Activated CD8-positive, alpha-beta memory T cell treated with anti-CD3 and anti-CD28 coated beads, Interleukin-2, amount 50 U/mL, for 24 hours (primary cell): ENCODE measurements around the gene USF2.
A peak's percentile ranks its signal among the peaks of the same experiment; 100 is the strongest.
"Not testable (repeated sequence)": the region's sequence is repeated elsewhere in the genome, so short reads cannot be mapped to it uniquely, and the experiment has no call there.

Experiments
- DNase-seq: peaks from one replicate; pipeline ENCODE4 v3.0.0-alpha.2; 2020; ENCODE audit errors: extremely low read depth

Gene USF2

DNA sequence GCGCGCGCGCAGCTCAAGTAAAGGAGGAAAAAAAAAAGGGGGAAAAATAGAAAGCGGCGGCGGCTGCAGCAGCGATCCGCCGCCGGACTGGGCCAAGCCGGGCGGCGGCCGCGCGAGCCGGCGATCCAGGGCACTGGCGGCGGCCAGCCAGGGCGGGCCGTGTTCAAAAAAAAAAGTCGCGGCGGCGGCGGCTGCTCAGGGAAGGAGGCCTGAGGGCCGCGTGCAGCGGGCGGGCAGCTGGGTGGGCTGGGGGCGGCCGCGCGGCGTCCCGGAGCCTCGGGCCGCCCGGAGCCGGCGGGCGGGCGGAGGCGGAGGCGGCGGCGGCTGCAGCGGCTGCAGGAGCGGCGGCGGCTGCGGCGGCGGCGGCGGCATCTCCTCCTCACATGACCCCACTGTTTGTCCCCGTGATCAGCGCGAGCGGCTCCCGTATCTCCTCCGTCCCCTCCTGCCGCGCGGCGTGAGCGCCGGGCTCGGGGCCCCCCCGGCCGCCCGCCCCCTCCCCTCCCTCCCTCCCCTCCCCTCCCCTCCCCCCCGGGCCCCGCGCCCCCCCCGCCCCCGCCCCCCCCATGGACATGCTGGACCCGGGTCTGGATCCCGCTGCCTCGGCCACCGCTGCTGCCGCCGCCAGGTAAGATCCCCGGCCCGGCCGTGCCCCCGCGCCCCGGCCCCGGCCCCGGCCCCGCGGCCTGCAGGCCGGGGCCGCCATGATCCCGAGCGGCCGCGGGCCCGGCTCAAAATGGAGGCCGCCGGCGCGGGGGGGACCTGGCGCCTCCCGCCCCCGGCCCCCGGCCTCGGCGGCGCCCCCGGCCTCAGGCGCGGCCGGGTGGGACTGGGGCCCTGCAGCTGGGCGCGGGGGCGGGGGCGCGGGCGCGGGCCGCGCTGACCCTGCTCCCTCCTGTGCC is at the start of gene USF2:
USF2 (plus strand) TSS at position 427 of the 902 bp plus-strand sequence; CDS start at position 567, 140 bp downstream.
- peak; percentile 38 for DNase-seq

GRCh38 chr19:35219008-35219407 is 49.8 kb upstream of the USF2 start:
- no peak for DNase-seq

- DNase-seq = no peak
Measured at GRCh38 chr19:35220315-35220921, 48.3 kb upstream of the USF2 start.

DNA sequence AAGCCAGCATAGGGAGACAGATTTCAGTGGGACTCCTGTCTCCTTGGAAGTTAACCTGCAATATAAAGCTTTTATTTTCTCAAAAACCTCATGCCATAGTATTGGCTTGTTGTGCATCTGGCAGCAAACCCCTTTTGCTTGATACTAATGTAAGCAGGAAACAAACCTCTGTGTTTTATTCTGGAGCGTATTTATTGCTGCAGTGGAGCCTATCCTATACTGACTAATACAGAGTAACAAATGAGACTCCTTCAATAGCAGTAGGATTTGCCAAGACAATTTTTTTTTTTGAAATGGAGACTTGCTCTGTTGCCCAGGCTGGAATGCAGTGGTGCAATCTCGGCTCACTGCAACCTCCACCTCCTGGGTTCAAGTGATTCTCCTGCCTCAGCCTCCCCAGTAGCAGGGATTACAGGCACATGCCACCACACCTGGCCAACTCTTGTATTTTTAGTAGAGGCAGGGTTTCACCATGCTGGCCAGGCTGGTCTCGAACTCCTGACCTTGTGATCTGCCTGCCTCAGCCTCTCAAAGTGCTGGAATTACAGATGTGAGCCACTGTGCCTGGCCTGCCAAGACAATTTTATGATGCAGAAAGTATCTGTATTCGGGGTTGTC is 47.7 kb upstream of the USF2 start:
- not testable (repeated sequence) for DNase-seq

GRCh38 chr19:35222373-35223015 is 46.3 kb upstream of the USF2 start:
- DNase-seq = no peak

DNA sequence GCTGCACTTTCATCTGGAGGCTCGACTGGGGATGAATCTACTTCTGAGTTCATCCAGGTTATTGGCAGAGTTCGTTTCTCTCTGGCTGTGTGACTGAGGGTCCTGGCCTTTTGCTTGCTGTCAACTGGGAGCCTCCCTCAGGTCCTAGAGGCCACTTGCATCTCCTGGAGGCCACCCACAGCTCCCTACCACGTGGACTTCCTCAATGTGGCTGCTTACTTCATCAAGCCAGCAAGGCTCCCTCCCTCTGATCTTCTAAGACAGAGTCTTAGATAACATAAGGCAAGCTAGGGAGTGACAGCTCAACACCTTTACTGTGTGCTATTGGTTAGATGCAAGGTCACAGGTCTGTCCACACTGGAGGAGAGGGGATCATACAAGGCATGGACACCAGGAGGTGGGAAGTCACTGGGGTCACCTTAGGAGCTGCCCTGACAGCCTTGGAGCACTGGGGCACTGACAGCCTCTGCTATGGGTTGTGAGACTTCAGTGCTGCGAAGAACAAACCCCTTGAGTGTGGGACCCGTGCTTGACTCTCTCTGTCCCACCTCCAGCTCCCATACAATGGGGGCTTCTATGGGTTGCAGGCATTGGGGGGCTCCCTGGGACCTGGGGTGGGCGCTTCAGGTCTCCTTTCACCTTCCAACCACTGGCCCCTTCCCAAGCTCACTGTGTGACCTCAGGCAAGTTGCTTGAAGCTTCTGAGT is 45.5 kb upstream of the USF2 start:
- no peak for DNase-seq

DNA sequence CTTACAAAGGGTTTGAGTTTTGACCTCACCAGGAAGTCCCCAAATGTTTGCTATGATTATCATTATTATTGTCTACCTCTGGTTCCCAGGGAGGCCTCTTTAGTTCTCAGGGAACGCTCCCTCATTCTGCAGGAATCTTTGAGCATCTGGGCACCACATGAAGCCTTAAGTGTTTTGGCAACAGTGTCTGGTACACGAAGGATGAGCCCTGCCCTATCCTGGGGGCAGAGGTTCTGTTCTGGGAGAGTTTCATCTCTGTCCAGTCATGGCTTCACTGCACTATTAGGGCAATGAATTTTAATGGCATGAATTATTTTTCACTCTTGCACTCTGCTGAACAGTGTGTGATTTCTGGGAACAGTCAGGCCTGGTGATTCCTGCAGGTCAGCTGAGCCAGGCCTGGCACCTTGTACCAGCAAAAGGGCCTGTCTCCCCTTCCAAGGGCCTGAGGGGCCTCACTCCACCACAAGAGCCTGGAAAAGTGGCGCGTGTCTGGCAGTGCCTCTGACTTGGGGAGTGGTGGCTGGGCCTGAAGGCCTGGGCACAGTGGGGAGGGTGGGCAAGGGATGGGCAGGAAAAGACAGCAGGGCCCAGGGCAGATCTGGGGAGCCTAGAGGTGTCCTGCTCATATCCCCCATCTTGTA is 44.8 kb upstream of the USF2 start:
- DNase-seq = no peak

DNA sequence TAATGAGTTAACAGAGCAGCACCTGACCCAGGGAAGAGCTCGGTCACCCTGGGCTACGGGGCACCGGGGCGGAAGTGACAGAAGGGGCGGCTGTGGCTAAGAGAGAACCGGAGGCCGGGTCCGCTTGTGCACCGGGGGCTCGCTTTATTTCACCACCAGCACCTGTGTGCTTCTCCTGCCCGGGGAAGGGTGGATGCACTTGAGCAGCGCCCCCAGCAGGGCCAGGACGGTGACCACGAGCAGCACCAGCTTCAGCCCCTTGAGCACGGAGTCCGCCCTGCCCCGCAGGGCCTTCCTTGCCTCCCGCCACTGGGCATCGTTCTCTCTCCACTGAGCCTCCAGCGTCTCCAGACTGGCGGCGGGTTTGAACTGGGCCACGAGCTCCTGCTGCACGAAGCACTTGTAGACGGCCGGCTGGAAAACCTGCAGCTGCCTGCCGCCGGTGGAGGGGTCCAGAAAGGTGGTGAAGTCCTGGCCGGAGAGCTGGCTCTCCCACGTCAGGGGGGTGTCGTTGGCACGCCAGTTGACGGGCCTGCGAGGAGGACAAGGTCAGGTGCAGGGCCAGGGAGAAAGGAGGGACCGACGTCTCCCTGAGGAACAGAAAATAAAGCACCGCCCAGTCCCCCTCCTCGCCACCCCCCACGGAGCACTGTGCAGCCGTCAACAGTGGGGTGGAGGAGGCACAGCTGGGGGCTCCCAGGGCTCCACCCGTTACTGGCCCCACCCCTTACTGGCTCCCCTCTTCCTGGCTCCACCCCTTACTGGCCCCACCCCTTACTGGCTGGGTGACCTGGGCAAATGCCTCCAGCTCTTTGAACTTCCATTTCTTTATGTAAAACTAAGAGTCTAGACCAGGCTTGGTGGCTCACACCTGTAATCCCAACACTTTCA is 43.8 kb upstream of the USF2 start:
- no peak for DNase-seq

DNA sequence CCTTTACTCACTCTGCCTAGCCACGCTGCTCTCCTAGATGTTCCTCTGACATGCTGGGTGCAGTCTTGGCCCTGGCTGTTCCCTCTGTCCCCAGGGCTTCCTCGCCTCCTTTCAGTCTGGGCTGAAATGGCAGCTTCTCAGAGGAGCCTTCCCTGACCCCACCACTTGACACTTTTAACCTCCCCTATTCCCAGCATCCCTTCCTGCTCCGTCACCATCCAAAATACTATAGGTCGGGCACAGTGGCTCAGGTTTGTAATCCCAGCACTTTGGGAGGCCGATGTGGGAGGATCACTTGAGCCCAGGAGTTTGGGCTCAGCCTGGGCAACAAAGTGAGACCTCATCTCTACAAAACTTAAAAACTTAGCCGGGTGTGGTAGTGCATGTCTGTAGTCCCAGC is 42.8 kb upstream of the USF2 start:
- no peak for DNase-seq

DNA sequence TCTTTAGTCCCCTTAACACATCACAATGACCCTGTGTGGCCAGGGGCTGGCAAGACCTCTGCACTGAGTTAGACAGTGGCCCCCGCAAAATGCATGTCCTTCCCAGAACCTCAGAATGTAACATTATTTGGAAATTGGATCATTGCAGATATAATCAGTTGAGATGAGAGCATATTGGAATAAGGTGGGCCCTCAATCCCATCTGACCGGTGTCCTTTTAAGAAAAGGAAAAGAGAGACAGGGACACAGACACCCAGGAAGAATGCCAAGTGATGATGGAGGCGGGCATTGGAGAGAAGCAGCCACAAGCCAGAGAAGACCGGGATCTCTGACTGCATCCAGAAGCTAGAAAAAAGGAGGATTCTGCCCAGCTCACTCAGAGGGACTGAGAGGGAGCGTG is 42.0 kb upstream of the USF2 start:
- no peak for DNase-seq

GRCh38 chr19:35228177-35228930 is 40.4 kb upstream of the USF2 start, which contains the start of gene FAM187B:
Gene FAM187B, minus strand, starts transcription at chr19:35228739. Its CDS starts 59 bp downstream, at chr19:35228680.
- no peak for DNase-seq

DNA sequence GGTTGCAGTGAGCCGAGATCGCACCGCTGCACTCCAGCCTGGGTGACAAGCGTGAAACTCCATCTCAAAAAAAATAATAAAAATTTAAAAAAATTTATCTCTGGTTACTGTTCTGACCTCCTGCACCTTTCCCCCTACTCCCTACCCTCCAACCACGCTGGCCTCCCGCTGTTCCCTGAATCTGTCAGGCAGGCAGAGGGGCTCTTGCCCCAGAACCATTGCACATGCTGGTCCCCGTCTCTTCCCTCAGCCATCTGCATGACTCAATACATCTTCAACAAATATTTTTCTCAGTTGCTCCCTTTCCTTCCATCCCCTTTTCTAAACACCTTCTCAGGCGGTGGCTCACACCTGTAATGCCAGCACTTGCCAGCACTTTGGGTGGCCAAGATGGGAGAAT is 39.2 kb upstream of the USF2 start:
- no peak for DNase-seq

- DNase-seq = no peak
Measured at GRCh38 chr19:35231956-35232645, 36.7 kb upstream of the USF2 start.

DNA sequence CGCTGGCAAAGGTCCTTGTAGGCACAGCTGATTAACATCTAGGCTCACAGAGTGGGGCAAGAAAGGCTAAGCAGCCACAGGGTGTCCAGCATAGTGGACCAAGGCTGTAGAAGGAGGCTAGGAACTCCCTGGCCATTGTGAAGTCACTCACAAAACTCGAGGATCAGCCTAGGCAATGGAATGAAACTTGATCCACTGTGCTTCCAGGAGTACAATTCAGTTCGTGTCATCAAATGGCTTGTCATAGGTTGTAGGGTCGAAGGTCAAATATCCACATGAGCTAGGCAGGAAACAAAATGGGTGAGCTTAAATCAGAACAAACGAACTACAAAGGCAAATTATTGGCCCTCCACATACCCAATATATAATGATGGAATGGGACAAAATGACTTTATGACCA is 35.9 kb upstream of the USF2 start:
- no peak for DNase-seq

GRCh38 chr19:35236638-35237400 is 31.9 kb upstream of the USF2 start:
- no peak for DNase-seq

GRCh38 chr19:35239597-35239996 is 29.2 kb upstream of the USF2 start:
- DNase-seq = not testable (repeated sequence)

DNA sequence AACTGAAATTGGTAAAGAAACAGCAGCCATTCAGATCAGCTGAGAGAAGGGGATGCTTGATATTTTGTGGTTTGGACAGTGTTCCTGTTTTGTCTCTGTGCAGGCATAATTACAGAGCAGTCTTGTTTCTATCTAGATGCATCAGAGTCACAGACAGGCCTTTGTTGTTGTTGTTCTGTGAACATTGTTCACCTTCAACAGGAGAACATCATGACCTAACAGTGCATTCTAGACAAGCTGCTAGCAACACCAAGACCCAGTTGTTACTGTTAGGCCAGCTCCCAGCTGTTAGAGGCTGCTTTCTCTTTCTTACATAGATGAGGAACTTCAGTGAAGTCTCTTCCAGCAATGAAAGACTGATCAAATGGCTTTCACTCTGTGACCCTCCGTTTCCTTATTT is 28.4 kb upstream of the USF2 start:
- no peak for DNase-seq

DNA sequence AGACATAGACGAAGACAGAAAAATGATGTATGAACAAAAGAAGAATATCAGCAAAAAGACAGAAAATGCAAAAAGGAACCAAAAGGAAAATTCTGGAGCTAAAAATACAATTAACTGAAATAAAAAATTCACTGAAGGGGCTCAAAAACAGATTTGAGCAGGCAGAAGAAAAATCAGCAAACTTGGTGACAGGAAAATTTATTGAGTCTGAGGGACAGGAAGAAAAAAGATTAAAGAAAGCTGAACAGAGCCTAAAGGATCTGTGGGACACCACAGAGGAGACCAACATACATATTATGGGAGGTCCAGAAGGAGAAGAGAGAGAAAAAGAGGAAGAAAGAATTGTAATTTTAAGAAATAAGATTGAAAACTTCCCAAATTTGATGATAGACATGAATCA is 27.3 kb upstream of the USF2 start:
- no peak for DNase-seq
